ENCODE results near the gene UAP1L1. TPM values are rescaled to one million over a fixed set of nuclear protein-coding genes. Genes with fewer than 3 reads are reported as not detected.

UAP1L1 gene
- total and polyA plus RNA-seq, 12 donors, result 0.28 to 68.7 (median 15.1) TPM

DNA sequence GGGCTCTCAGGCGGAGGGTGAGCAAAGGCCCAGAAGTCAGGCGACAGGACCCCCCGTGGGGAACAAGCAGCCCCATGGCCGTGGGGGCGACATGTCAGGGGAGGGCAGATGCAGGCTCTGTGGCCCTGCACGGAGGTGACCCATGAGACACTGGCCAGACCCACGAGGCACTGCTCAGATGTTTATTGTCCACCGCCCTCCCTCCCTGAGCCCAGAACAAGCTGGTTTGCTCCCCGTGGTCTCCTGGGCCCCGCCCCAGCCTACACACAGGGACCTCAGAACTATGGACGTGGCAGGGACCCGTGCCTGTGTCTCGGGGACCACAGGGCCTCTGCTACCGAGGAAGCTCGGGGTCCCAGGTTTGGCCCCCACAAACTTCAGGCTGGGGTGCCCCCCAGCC lies 47.3 kb upstream of the UAP1L1 start:
- intact Hi-C loops (cut with DNase I), result loop anchor here (5.0 kb wide), 2 partner anchors 88 to 243 kb away; partner anchors contain the start of gene FBXW5 (in 1 of the 2)

GRCh38 chr9:137030538-137031527 lies 46.5 kb upstream of the UAP1L1 start:
- H3K9me3 ChIP-seq (replicated peaks in 1 of 3), result no peaks in the 10 kb centered on the region
- intact Hi-C loops (cut with DNase I), result loop anchor here (5.0 kb wide), 2 partner anchors 89 to 244 kb away; partner anchors contain the start of gene FBXW5 (in 1 of the 2)
- H3K4me3 ChIP-seq, result no peak overlapping the region
- H3K27ac ChIP-seq, result no peak overlapping the region
- TF ChIP-seq CTCF (IDR thresholded peaks at IDR 0.05), result no peak
- no peak for TF ChIP-seq POLR2A (IDR thresholded peaks at IDR 0.05)
- no peaks in the 10 kb centered on the region for H3K27me3 ChIP-seq
- no peaks in the 10 kb centered on the region for H3K36me3 ChIP-seq (replicated peaks in 1 of 2)
- 73 to 81% (median 77%) methylated on average over 33 to 65 of the region's 65 CpGs for WGBS, 4 donors
- H3K4me1 ChIP-seq (replicated peaks in 1 of 2), result peaks cover 9 to 38% of the 10 kb centered on the region in 2 donors
- DNase-seq, result no peak

More for the DNA sequence above, 47.3 kb upstream of the UAP1L1 start:
- Histone ChIP-seq H3K27me3 (no peaks in the 10 kb centered on the region), H3K4me1 (replicated peaks in 1 of 2) (peaks cover 9 to 37% of the 10 kb centered on the region in 2 donors), H3K4me3 (no peak overlapping the region), H3K9me3 (replicated peaks in 1 of 3) (no peaks in the 10 kb centered on the region), H3K27ac (no peak overlapping the region), H3K36me3 (replicated peaks in 1 of 2) (no peaks in the 10 kb centered on the region)
- 47 to 78% (median 70%) methylated on average over 7 to 15 of the region's 15 CpGs for WGBS, 4 donors
- no peak for DNase-seq
- TF ChIP-seq CTCF (IDR thresholded peaks at IDR 0.05) (no peak), POLR2A (IDR thresholded peaks at IDR 0.05) (no peak)

DNA sequence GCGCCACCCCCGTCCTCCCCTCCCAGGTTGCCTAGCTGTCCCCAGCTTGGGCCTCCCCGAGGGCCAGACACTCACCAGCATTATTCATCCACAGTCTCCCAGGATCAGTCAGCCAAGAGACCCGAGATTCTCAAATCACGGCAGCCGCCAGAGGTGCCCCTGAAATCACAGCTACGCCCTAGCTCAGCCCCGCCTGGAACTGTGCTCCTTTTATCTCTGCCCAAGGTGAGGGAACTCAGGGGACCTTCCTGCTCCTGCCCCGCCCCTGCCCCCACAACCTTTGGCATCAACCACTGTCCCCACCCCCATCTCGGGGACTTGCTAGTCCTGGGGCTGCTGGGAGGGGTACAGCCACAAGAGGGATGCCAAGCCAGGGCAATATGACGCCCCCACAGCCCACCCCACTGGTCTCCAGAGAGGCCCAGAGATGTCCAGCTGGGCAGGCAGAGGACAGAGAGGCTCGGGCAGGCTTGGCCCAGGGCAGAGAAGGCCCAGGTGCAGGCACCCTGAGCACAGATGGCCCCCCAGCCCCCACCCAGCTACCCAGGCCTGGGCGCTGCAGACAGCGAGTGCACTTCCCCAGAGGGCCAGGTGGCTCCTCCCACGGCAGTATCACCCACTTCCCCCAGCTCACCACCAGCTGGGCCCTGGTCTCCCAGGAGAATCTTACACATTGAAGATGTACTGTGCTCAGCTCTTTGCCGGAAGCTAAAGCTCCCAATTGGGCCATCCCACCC lies 45.2 kb upstream of the UAP1L1 start, which contains the start of gene FUT7:
Gene FUT7, minus strand, starts transcription at position 185 of the 737 bp plus-strand sequence. Its CDS starts 97 bp downstream, at position 88.
- peak within 1 kb of the TSS in 1 of 5 donors; percentile 61 for H3K27ac ChIP-seq
- no peaks in the 10 kb centered on the region for H3K36me3 ChIP-seq (replicated peaks in 1 of 2)
- TF ChIP-seq CTCF (IDR thresholded peaks at IDR 0.05), result no peak
- no peak for TF ChIP-seq POLR2A (IDR thresholded peaks at IDR 0.05)
- no peaks in the 10 kb centered on the region for H3K27me3 ChIP-seq
- intact Hi-C loops (cut with DNase I), result loop anchor here (5.0 kb wide), 2 partner anchors 90 to 245 kb away; partner anchors contain the start of gene FBXW5 (in 1 of the 2)
- no peak for DNase-seq
- no peaks in the 10 kb centered on the region for H3K9me3 ChIP-seq (replicated peaks in 1 of 3)
- WGBS, 4 donors, result 27 to 48% (median 31%) methylated on average over 4 to 16 of the region's 16 CpGs
- H3K4me3 ChIP-seq, result no peak within 1 kb of the TSS
- H3K4me1 ChIP-seq (replicated peaks in 1 of 2), result peaks cover 9 to 33% of the 10 kb centered on the region in 2 donors
